Hematopoietic multipotent progenitor cell treated with erythropoietin and hydrocortisone succinate and interleukin-3 and kit ligand, for 17 days (in vitro differentiated cells): ENCODE measurements around the gene CD1E.
"Not testable (repeated sequence)": the region's sequence is repeated elsewhere in the genome, so short reads cannot be mapped to it uniquely, and the experiment has no call there.

ENCODE experiments used
- DNase-seq: peaks from one replicate; pipeline ENCODE4 v3.0.0-alpha.2; 2015; ENCODE audit warnings: low spot score

CD1E gene

GRCh38 chr1:158353303-158354075, at the start of gene CD1E:
TSS of gene CD1E (plus strand) at chr1:158353894. CDS start at chr1:158353989, 95 bp downstream.
- DNase-seq: no peak

GRCh38 chr1:158310623-158311022, 43.1 kb upstream of the CD1E start:
- DNase-seq: no peak

GRCh38 chr1:158311066-158311465, 42.6 kb upstream of the CD1E start:
- no peak for DNase-seq

GRCh38 chr1:158323866-158324265, 29.8 kb upstream of the CD1E start:
- no peak for DNase-seq

GRCh38 chr1:158324395-158324794, 29.3 kb upstream of the CD1E start:
- DNase-seq: no peak

GRCh38 chr1:158327481-158327880, 26.2 kb upstream of the CD1E start:
- no peak for DNase-seq

GRCh38 chr1:158328426-158328825, 25.3 kb upstream of the CD1E start:
- DNase-seq: no peak

GRCh38 chr1:158329300-158329699, 24.4 kb upstream of the CD1E start:
- no peak for DNase-seq

- no peak for DNase-seq
Measured at GRCh38 chr1:158329733-158330132, 24.0 kb upstream of the CD1E start.

GRCh38 chr1:158330391-158331105, 23.1 kb upstream of the CD1E start:
- no peak for DNase-seq

GRCh38 chr1:158331106-158331425, 22.6 kb upstream of the CD1E start:
- DNase-seq: no peak

GRCh38 chr1:158331481-158332150, 22.1 kb upstream of the CD1E start, which contains the start of gene CD1B:
TSS of gene CD1B (minus strand) at chr1:158331531. CDS start at chr1:158331423, 108 bp downstream.
- no peak for DNase-seq

- no peak for DNase-seq
Measured at GRCh38 chr1:158333405-158334155, 20.1 kb upstream of the CD1E start.

- DNase-seq: no peak
Measured at GRCh38 chr1:158334526-158335212, 19.0 kb upstream of the CD1E start.

- no peak for DNase-seq
Measured at GRCh38 chr1:158335213-158335532, 18.5 kb upstream of the CD1E start.

GRCh38 chr1:158336413-158336812, 17.3 kb upstream of the CD1E start:
- not testable (repeated sequence) for DNase-seq

GRCh38 chr1:158348946-158349345, 4.7 kb upstream of the CD1E start:
- not testable (repeated sequence) for DNase-seq

- no peak for DNase-seq
Measured at GRCh38 chr1:158354255-158354654, 561 bp downstream of the CD1E start.

- DNase-seq: no peak
Measured at GRCh38 chr1:158355773-158356285, 2.1 kb downstream of the CD1E start.

GRCh38 chr1:158356616-158357015, 2.9 kb downstream of the CD1E start:
- DNase-seq: no peak

GRCh38 chr1:158357441-158357840, 3.7 kb downstream of the CD1E start:
- no peak for DNase-seq

- DNase-seq: no peak
Measured at GRCh38 chr1:158362482-158362881, 8.8 kb downstream of the CD1E start.
